Epithelial cell of proximal tubule (primary cell): ENCODE results near the gene OMG. TPM values are rescaled to one million over a fixed set of nuclear protein-coding genes. Genes with fewer than 3 reads are reported as not detected.
"Not testable (repeated sequence)": the region's sequence is repeated elsewhere in the genome, so short reads cannot be mapped to it uniquely, and the experiment has no call there.

Experiments
- DNase-seq: peaks from one replicate; pipeline ENCODE4 v3.0.0-alpha.2; 2011; ENCODE audit warnings: low read depth
- H3K4me3 ChIP-seq: 2 replicates; pipeline ENCODE4 v1.5.1; 2011; ENCODE audit warnings: low read depth, mild to moderate bottlenecking, low read length
- CTCF ChIP-seq: conservative IDR thresholded peaks from 2 replicates; pipeline ENCODE4 v1.5.1; 2012; ENCODE audit warnings: low read depth, mild to moderate bottlenecking, low read length
- total RNA-seq: library from RNA; depleted of rRNA; stranded (reverse); fragments of >200 nt; gene quantifications from 2 replicates; pipeline ENCODE4 v1.2.3, GENCODE V29; 2015

OMG gene
- total RNA-seq, 1 donor from 2014 or later, result not detected

GRCh38 chr17:31314782-31315100 is 17.7 kb upstream of the OMG start:
- DNase-seq, result no peak
- no peak for TF ChIP-seq CTCF
- H3K4me3 ChIP-seq, result no peak overlapping the region

- no peak for TF ChIP-seq CTCF
- H3K4me3 ChIP-seq, result no peak within 1 kb of the TSS
- DNase-seq, result no peak
Observed at GRCh38 chr17:31313982-31314781, 17.1 kb upstream of the OMG start, which contains the start of gene EVI2B. Gene EVI2B, minus strand, starts transcription at chr17:31314054. Its CDS starts 8,445 bp downstream, at chr17:31305609.

- H3K4me3 ChIP-seq, DNase-seq: not testable (repeated sequence)
Observed at GRCh38 chr17:31312223-31312622, 15.2 kb upstream of the OMG start.

- TF ChIP-seq CTCF, result no peak
- no peak for DNase-seq
- H3K4me3 ChIP-seq, result no peak overlapping the region
Observed at GRCh38 chr17:31311526-31311925, 14.5 kb upstream of the OMG start.

GRCh38 chr17:31310886-31311285 is 13.8 kb upstream of the OMG start:
- H3K4me3 ChIP-seq, result no peak overlapping the region
- TF ChIP-seq CTCF, result no peak
- no peak for DNase-seq

- DNase-seq, result no peak
- no peak for TF ChIP-seq CTCF
- no peak overlapping the region for H3K4me3 ChIP-seq
Observed at GRCh38 chr17:31310260-31310659, 13.2 kb upstream of the OMG start.

- TF ChIP-seq CTCF, result no peak
- no peak for DNase-seq
Observed at GRCh38 chr17:31309556-31309955, 12.5 kb upstream of the OMG start.

More at GRCh38 chr17:31309556-31309955, 12.5 kb upstream of the OMG start:
- no peak overlapping the region for H3K4me3 ChIP-seq
